T-helper 2 cell treated with Interferon-gamma antibody and Interleukin-4, amounts not matched to agents 100 ng/mL and 5 ng/mL, for 36 hours (primary cell): Measurements from ENCODE around the gene MAGIX. TPM values are rescaled to one million over a fixed set of nuclear protein-coding genes. Genes with fewer than 3 reads are reported as not detected.

ENCODE experiments used
- intact Hi-C: fragments of 100-400 bp; cut with micrococcal nuclease; formaldehyde crosslinking; loops from one replicate; pipeline ENCODE4 v1.15.1; 2023
- total RNA-seq: library from RNA; stranded (reverse); gene quantifications from 2 replicates; pipeline ENCODE4 v1.2.3, GENCODE V29; 2022

MAGIX gene
- total RNA-seq, 1 donor from 2014 or later, result 2.3 TPM

DNA sequence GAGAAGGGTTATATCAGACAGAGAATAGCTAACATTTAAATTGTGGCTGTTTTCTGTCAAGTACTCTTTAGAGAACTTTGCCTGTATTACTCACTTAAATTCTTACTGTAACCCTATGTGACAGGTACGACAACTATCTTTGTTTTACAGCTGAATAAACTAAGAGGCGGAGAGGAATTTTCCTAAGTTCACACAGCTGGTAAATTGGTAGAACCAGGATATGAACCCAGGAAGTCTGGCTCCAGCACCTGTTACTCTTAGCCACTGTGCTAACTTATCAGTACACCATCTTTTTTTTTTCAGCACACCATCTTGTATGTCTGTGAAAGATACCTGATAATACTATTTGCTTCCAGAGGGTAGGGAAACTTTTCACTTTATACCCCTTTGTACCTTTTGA is 39.5 kb downstream of the MAGIX start:
- intact Hi-C loops, result loop anchor here (5.0 kb wide), 1 partner anchor 35 kb away; no protein-coding TSS in a partner anchor

DNA sequence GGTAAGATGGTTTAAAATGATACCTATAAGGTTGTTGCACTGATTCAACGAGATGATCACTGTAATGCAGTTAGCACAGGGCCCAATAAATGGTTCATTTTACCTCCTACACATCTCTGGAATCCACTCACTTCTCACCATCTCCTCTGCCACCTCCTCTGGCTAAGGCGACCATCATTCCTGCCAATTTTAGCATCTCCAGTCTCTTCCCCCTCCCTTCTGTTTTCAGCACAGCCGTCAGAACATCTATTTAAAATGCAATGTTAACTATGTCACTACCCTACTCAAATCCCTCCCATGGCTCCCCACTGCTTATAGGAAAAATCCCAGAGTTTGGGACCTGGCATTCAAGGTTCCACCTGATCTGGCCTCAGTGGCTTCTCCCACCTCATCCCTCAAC is 41.0 kb downstream of the MAGIX start:
- intact Hi-C loops, result loop anchor here (5.0 kb wide), 1 partner anchor 36 kb away; no protein-coding TSS in a partner anchor

DNA sequence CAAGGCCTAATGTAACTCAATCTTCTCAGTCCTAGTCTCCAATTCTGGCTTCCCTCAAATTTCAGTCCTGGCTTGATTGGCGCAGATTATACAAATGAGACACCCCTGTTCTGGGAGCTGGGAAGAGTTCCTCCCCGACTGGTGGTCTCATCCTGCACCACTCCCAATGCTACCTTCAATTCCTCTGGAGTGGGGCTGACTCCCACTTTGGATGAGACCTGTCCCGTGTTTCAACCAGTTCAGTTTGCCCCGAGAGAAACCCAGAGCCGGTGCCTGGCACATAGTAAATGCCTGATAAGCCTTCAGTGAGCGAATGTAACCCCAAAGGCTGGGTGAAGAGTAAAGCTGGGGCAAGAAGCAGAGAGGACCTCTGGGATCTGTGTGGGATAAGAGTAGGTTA is 41.5 kb downstream of the MAGIX start:
- intact Hi-C loops, result loop anchor here (5.0 kb wide), 1 partner anchor 37 kb away; no protein-coding TSS in a partner anchor

DNA sequence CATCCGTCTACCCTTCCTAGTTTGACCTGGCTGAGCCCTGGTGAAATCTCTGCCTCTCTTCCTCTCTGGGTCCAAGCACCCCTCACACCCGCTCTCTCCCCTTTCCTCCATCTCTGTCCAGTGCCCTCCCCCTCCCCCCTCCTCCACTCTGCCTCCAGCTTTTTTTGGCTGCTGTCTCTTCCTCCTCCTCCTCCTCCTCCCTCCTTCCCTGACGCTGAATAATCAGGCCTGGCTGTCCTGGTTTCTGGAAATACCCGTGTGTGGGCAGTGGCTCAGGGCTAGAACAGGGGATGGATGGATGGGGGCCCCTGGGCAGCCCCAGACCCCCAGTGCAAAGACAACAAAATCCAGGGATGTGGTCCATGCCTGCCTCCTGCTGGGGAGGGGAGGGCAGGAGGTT is 42.2 kb downstream of the MAGIX start:
- intact Hi-C loops, result loop anchor here (5.0 kb wide), 1 partner anchor 37 kb away; no protein-coding TSS in a partner anchor

DNA sequence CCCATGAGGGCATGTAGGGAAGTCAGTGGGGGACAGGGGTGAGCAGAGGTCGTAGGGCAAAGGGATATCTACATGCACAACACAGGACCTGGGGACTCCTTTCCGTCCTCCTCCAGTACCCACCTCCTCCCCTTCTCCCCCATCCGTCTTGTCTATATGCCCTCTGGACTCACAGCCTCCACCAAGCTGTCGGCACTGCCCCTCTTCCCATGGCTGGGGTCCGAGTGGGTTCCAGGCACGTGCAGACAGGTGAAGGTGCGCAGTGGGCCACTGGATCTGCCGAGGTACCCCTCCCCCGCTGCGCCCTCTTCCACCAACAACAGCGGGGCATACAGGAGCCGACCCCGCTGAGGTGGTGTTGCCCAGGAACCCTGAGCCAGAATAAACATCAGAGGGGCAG is 42.9 kb downstream of the MAGIX start:
- intact Hi-C loops, result no loop called here

DNA sequence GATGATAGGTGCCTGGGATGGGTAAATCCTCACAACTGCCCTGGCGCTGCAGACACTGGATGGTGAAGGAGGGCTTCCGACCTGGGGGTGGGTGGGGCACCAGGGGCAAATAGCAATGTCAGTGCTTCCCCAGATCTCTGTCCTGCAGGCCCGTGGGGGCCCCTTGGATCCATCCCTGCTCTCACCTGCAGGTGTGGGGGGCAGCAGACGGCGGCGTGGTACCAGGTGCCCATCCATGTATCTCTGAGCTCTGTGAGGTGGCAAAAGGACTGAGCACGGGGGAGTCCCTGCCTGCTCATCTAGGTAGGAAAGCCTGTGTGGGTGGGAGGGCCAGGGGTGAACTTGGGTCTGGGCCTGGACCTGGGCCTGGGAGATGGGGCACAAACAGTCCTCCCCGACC is 44.0 kb downstream of the MAGIX start:
- intact Hi-C loops, result no loop called here

DNA sequence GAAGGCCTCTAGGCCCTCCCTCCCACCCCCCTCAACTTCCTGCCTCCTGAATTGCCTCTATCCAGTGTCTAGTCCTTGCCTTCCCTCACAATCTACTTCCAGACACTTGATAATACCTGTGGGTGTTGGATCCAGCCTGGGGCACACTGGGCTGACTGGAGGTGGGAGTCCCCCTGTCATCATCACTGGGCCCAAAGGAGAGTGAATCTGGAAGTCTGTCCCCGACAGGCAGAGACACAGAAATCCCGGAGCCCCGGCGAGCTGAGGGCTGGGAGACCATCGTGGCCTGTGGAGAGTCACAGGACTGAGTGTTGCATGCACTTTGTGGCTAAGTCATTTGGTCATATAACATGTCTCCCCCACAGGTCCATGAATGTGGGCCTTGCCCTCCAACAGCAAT is 45.8 kb downstream of the MAGIX start:
- intact Hi-C loops, result no loop called here

DNA sequence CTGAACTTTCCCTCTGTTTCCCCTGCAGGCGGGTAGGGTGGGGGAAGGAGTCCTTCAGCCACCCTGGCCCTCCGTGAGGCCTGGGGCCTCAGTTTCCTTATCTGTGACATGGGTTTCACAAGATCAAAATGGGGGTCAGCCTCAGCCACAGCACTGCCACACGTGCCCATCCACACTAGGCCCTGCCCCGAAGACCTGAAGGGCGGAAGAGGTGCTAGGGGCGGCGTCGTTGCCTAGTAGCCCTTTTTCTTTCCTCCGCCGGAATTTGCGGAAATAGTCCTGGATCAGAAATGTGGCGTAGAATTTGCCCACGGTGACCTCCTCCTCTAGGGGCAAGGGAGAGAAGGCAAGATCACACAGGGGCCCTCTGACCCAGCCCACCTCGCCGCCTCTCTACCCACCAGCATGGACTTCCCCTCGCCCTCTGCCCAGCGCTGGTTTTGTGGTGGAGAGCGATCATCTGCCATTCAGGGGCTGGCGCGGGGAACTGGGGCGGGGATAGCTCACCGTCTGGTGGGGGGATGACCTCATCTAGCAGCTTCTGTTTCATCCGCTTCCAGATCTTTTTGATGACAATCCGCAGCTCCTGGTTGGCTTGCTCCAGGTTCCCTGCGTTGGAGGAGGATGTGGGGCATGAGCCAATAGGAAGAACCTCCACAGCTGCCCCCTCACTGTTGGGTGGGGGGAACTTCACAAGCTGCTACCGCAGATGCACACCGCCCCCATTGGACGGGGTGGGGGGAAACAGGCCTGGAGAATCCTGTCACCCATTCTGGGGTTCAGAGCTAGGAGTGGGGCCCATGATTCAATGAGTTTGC is 47.1 kb downstream of the MAGIX start:
- intact Hi-C loops, result no loop called here

DNA sequence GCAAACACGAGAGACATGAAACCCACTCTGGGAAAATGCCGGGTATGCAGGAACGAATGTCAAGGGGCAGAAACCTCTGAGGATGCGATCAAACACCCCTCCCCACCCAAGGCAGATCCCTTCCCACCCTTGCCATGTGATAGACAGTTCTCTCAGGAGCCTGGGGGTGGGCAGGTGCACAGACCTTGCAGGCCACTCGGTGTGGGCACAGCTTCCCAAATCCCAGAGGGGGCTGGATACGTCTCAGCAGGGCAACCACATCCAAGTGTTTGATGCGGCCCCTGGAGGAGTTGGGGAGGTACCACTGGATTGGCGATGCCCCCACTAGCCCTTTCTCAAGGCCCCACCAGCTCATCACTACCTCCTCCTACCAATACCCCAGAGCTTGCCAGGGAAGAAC is 47.8 kb downstream of the MAGIX start:
- intact Hi-C loops, result no loop called here

DNA sequence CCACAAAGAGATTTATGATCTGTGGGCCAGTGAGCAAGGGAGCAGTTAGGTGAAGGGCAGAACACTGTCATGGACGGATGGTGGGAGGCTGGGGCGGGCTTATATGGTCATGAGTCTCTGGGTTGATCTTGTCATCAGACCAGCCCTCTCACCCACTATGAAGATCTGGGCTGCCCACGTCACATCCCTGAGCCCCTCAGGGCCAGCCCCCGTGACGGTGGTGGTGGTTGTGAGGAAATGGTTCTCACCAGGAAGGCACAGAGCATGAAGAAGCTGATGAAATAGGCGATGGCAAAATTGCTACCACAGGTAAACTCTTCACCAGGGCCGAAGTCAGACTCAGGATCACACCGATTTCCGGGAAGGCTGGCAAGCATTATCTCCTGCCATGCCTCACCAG is 48.5 kb downstream of the MAGIX start:
- intact Hi-C loops, result no loop called here

DNA sequence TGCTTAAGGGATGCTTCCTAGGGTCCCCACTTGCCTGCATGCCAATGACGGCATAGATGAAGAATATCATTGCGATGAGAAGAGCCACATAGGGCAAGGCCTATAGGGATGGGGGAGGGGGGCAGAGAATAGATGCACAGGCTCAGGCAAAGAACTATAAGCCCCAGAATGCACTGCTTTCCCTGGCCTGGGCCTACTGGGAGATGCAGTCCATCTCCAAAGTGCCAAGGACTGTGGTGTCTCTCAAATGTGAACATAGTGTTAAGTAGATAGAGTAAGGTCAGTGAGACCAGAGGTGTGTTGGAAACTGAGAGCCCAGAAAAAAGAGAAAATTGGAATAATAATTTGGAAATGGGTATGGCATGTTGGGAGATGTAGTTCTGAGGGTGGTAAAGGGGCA is 49.7 kb downstream of the MAGIX start:
- intact Hi-C loops, result no loop called here

DNA sequence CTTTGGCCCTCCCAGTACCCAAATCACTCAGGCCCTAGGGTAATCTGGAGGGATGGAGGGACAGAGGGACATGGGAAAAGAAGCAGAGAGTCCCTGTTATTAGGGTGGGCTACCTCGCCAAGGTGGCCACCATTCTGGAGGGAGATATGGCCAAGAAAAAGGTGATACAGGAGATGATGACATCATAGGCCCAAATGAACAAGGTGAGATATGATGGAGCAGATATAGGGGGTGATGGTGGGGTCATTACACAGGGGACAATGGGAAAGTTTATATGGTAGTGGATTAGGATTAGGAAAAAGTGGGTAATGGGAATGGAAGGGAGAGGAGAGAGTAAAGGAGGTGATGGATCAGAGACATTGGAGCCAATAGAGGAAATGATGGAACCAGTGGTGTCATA is 50.3 kb downstream of the MAGIX start:
- intact Hi-C loops, result no loop called here

DNA sequence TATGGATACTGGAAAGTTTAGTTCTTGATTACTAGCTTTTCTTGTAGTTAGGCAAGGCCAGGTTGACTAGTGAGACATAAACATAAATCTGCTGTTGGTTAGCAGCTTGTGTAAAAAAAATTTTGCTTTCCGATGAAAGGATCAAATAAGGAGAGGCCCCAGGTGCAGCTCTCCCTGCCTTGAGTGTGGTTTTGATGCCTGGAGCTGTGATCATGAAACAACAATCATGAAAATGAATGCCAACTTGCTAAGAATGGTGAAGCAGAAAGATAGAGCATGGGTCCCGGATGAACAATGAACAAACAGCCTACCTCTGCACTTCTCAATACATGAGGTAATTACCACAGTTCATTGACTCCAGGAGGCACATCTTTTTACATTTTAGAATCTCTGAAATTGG is 51.9 kb downstream of the MAGIX start:
- intact Hi-C loops, result no loop called here

DNA sequence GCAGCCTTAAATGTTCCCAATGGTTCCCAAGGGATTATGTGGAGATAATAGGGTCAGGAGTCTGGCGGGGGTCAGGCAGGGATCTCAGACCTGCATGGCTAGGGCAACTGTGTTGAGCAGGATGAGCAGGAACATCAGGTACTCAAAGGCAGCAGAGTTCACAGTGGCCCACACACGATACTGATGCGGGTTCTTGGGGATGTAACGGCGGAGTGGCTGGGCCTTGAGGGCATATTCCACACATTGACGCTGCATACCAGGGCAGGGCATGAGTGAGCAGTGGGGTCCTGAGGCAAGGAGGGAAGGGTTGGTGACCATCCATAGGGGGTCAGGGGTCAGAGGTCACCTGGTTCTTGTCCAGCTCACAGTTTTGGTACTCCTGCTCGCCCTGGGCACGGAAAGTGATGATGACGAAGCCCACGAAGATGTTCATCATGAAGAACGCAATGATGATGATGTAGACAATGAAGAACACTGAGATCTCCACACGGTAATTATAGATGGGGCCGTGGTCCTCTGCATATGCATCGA is 52.5 kb downstream of the MAGIX start:
- intact Hi-C loops, result no loop called here

Other genes with a start within 250 kb of the MAGIX start
- 196 TPM in 2 replicates for gene PIM2, start 243.7 kb upstream of the MAGIX start, total RNA-seq
- 50.2 and 50.9 TPM in 2 replicates for gene OTUD5, start 205.2 kb upstream of the MAGIX start, total RNA-seq
- gene KCND1, start 190.9 kb upstream of the MAGIX start, total RNA-seq, result 3.4 and 4.0 TPM in 2 replicates
- 85.6 and 94.5 TPM in 2 replicates for gene GRIPAP1, start 160.5 kb upstream of the MAGIX start, total RNA-seq
- 27.2 and 29.3 TPM in 2 replicates for gene TFE3, start 119.4 kb upstream of the MAGIX start, total RNA-seq
- gene CCDC120, start 103.8 kb upstream of the MAGIX start, total RNA-seq, result 7.1 and 8.7 TPM in 2 replicates
- gene PRAF2, start 88.8 kb upstream of the MAGIX start, total RNA-seq, result 15.6 and 19.0 TPM in 2 replicates
- gene WDR45, start 82.9 kb upstream of the MAGIX start, total RNA-seq, result 49.0 and 51.4 TPM in 2 replicates
- 28.0 and 28.2 TPM in 2 replicates for gene GPKOW, start 39.0 kb upstream of the MAGIX start, total RNA-seq
- 143 TPM in 2 replicates for gene PLP2, start 9.1 kb downstream of the MAGIX start, total RNA-seq
- 12.3 and 12.7 TPM in 2 replicates for gene PRICKLE3, start 23.6 kb downstream of the MAGIX start, total RNA-seq
- 0.95 and 1.3 TPM in 2 replicates for gene SYP, start 37.4 kb downstream of the MAGIX start, total RNA-seq
- gene CACNA1F, start 70.6 kb downstream of the MAGIX start, total RNA-seq, result 0.14 and 0.36 TPM in 2 replicates
- gene CCDC22, start 72.7 kb downstream of the MAGIX start, total RNA-seq, result 29.3 and 30.4 TPM in 2 replicates
- gene FOXP3, start 102.0 kb downstream of the MAGIX start, total RNA-seq, result 13.8 and 14.8 TPM in 2 replicates
- gene PPP1R3F, start 107.0 kb downstream of the MAGIX start, total RNA-seq, result 14.8 and 16.1 TPM in 2 replicates
- gene GAGE10, start 140.9 kb downstream of the MAGIX start, total RNA-seq, result not detected in 2 replicates
- not detected in 2 replicates for gene GAGE12J, start 159.3 kb downstream of the MAGIX start, total RNA-seq
- gene GAGE13, start 168.8 kb downstream of the MAGIX start, total RNA-seq, result not detected in 2 replicates